ENCODE measurements around the gene SGCB.

GRCh38 chr4:52032005-52032404 is 6.1 kb downstream of the SGCB start:
- TF ChIP-seq, protein P1, sequence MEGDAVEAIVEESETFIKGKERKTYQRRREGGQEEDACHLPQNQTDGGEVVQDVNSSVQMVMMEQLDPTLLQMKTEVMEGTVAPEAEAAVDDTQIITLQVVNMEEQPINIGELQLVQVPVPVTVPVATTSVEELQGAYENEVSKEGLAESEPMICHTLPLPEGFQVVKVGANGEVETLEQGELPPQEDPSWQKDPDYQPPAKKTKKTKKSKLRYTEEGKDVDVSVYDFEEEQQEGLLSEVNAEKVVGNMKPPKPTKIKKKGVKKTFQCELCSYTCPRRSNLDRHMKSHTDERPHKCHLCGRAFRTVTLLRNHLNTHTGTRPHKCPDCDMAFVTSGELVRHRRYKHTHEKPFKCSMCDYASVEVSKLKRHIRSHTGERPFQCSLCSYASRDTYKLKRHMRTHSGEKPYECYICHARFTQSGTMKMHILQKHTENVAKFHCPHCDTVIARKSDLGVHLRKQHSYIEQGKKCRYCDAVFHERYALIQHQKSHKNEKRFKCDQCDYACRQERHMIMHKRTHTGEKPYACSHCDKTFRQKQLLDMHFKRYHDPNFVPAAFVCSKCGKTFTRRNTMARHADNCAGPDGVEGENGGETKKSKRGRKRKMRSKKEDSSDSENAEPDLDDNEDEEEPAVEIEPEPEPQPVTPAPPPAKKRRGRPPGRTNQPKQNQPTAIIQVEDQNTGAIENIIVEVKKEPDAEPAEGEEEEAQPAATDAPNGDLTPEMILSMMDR (IDR thresholded peaks at IDR 0.05; ENCODE audit: poor library complexity), result no peak
- TF ChIP-seq EZH2 (IDR thresholded peaks at IDR 0.05; ENCODE audit: borderline replicate concordance) (no peak), EZH2phosphoT487 (IDR thresholded peaks at IDR 0.05; ENCODE audit: low read depth, severe bottlenecking, unreplicated experiment) (no peak)

Data from hepatocyte (in vitro differentiated cells).